ENCODE data around the gene C19orf33. TPM values are rescaled to one million over a fixed set of nuclear protein-coding genes. Genes with fewer than 3 reads are reported as not detected.
A peak's percentile ranks its signal among the peaks of the same experiment; 100 is the strongest.

The C19orf33 gene
- total RNA-seq, 6 experiments from 2014 or later, result 1.8 TPM; not detected in 5

DNA sequence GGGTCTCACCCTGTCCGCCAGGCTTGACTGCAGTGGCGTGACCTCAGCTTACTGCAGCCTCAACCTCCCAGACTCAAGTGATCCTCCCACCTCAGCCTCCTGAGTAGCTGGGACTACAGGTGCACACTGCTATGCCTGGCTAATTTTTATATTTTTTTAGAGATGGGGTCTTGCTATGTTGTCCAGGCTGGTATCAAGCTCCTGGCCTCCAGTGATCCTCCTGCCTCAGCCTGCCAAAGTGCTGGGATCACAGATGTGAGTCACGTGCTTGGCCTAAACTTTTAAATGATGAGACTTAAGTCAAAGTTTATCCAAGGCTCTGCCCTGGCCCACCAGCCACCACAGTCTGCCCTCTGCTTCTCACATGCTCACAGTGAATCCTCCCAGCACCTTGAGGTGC lies 2.2 kb downstream of the C19orf33 start:
- H3K9me3 ChIP-seq, result no peaks in the 10 kb centered on the region
- intact Hi-C loops (cut with DNase I), result no loop called here
- H3K36me3 ChIP-seq, result peaks cover 0 to 3% (median 0%) of the 10 kb centered on the region in 4 donors
- no peak overlapping the region for H3K27ac ChIP-seq
- WGBS (ENCODE audit: insufficient coverage, low coverage, low lambda C conversion rate, missing lambda C conversion rate), result 100% methylated on average over 1 of the region's 3 CpGs
- no peaks in the 10 kb centered on the region for H3K4me1 ChIP-seq
- ATAC-seq, result no peak
- H3K4me3 ChIP-seq, result no peak overlapping the region
- no peak for TF ChIP-seq POLR2A (IDR thresholded peaks at IDR 0.05)
- TF ChIP-seq, protein P1, sequence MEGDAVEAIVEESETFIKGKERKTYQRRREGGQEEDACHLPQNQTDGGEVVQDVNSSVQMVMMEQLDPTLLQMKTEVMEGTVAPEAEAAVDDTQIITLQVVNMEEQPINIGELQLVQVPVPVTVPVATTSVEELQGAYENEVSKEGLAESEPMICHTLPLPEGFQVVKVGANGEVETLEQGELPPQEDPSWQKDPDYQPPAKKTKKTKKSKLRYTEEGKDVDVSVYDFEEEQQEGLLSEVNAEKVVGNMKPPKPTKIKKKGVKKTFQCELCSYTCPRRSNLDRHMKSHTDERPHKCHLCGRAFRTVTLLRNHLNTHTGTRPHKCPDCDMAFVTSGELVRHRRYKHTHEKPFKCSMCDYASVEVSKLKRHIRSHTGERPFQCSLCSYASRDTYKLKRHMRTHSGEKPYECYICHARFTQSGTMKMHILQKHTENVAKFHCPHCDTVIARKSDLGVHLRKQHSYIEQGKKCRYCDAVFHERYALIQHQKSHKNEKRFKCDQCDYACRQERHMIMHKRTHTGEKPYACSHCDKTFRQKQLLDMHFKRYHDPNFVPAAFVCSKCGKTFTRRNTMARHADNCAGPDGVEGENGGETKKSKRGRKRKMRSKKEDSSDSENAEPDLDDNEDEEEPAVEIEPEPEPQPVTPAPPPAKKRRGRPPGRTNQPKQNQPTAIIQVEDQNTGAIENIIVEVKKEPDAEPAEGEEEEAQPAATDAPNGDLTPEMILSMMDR (IDR thresholded peaks at IDR 0.05), result no peak
- no peak for DNase-seq
- H3K27me3 ChIP-seq, result no peaks in the 10 kb centered on the region

GRCh38 chr19:38307076-38307475 lies 3.0 kb downstream of the C19orf33 start:
- no peak overlapping the region for H3K4me3 ChIP-seq
- peaks cover 0 to 3% (median 0%) of the 10 kb centered on the region in 4 donors for H3K36me3 ChIP-seq
- TF ChIP-seq POLR2A (IDR thresholded peaks at IDR 0.05), result no peak
- TF ChIP-seq, protein P1 (IDR thresholded peaks at IDR 0.05), result no peak
- no peak for DNase-seq
- H3K27ac ChIP-seq, result no peak overlapping the region
- no peak for ATAC-seq
- no peaks in the 10 kb centered on the region for H3K9me3 ChIP-seq
- no peaks in the 10 kb centered on the region for H3K27me3 ChIP-seq
- H3K4me1 ChIP-seq, result no peaks in the 10 kb centered on the region
- WGBS (ENCODE audit: insufficient coverage, low coverage, low lambda C conversion rate, missing lambda C conversion rate), result 92% methylated on average over 2 of the region's 4 CpGs
- intact Hi-C loops (cut with DNase I), result no loop called here

DNA sequence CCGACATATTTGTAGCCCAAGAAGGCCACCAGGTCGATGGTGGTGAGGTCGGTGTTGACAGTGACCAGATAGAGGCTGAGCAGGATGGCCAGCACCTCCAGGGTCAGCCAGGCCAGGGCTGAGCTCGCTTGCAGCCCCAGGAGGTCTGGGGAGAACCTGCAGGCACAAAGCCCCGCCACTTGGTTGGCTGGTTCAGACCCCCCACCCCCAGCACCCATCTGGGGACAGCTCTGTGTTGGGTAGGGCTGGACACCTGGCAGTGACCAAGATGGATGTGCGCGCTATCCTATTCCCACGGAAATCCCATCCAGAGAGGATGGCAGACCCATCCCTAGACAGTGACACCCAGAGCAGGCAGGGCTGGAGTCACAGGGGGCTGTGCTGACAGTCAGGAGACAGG lies 3.5 kb downstream of the C19orf33 start:
- Histone ChIP-seq H3K4me3 (no peak overlapping the region), H3K27me3 (no peaks in the 10 kb centered on the region), H3K36me3 (peaks cover 0 to 3% (median 0%) of the 10 kb centered on the region in 4 donors), H3K27ac (no peak overlapping the region), H3K9me3 (no peaks in the 10 kb centered on the region), H3K4me1 (no peaks in the 10 kb centered on the region)
- 80% methylated on average over 1 of the region's 8 CpGs for WGBS (ENCODE audit: insufficient coverage, low coverage, low lambda C conversion rate, missing lambda C conversion rate)
- ATAC-seq, result no peak
- intact Hi-C loops (cut with DNase I), result no loop called here
- TF ChIP-seq, protein P1 (IDR thresholded peaks at IDR 0.05), result no peak
- TF ChIP-seq POLR2A (IDR thresholded peaks at IDR 0.05), result no peak
- DNase-seq, result no peak

GRCh38 chr19:38308006-38308766 lies 4.1 kb downstream of the C19orf33 start:
- no peaks in the 10 kb centered on the region for H3K27me3 ChIP-seq
- no peaks in the 10 kb centered on the region for H3K9me3 ChIP-seq
- H3K4me3 ChIP-seq, result no peak overlapping the region
- H3K27ac ChIP-seq, result no peak overlapping the region
- ATAC-seq, result peak in 3 of 4 donors; percentile 4 to 26 (median 18)
- WGBS (ENCODE audit: insufficient coverage, low coverage, low lambda C conversion rate, missing lambda C conversion rate), result 82% methylated on average over 10 of the region's 12 CpGs
- H3K4me1 ChIP-seq, result no peaks in the 10 kb centered on the region
- H3K36me3 ChIP-seq, result peaks cover 0 to 3% (median 0%) of the 10 kb centered on the region in 4 donors
- TF ChIP-seq, protein P1 (IDR thresholded peaks at IDR 0.05), result no peak
- TF ChIP-seq POLR2A (IDR thresholded peaks at IDR 0.05), result no peak
- intact Hi-C loops (cut with DNase I), result no loop called here
- no peak for DNase-seq
